ENCODE data around the gene ZFAND3.

Gene ZFAND3

DNA sequence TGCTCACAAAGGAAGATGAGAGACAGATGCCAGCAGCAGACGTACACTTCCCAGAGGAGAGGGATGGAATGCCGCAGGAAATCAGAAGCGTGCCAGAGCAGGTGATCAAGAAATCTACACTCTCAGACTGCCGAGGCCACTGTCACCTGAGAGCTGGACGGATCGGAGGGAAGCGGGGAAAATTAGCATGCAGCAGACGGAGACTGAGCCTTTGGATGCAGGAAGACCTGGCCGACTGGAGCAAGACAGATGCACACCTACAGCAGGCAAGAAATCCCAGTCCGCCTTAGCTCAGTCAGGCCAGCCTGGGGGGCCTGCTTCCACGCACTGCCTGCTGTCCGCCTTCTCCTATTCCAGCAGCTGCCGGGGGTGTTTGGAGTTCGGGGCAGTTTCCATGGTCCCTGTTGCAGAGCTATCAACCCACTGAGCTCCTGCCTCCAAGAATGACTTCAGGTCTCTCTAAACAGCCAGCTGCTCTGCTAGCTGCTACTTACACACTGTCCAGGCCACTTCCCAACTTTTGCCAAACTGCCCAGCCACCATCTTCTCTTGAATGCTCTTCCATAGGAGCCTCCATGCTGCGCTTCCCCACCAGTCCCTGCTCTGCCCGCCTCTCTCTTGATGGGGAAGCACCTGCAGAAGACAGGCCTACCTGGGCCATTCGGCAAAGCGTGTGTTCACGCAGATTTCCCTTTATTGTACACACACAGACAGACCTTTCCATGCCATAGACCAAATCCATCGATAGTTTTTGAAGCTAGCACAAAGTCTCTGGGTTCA lies 368.5 kb downstream of the ZFAND3 start:
- DNase-seq: no peak
- no peak for ATAC-seq

DNA sequence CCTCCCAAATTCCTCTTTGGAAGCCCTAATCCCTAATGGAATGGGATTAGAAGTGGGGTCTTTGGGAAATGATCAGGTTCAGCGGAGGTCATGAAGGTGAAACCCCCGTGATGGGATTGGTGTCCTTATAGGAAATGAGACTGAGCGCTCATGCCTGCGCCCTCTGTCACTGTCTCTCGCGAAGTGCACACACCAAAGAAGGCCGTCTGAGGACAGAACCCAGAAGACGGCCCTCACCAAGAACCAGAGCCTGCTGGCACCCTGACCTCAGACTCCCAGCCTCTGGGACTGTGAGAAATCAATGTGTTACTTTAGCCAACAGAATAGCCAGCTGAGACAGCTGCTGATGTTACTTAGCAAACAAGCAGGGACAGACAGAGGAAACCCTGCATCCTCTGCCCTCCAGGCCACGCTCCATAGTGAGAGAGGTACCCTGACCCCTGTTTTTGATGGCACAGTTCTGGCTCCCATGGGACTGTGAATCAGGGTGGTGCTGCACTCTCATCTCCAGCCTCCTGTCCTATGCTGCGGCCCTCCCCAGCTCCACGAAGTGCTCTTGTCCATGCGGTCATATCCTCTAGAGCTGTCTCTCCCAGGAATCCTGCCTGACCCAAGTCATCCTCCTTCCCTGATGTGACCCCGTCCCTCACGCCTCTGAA lies 369.3 kb downstream of the ZFAND3 start:
- ATAC-seq (no peak), DNase-seq (no peak)

DNA sequence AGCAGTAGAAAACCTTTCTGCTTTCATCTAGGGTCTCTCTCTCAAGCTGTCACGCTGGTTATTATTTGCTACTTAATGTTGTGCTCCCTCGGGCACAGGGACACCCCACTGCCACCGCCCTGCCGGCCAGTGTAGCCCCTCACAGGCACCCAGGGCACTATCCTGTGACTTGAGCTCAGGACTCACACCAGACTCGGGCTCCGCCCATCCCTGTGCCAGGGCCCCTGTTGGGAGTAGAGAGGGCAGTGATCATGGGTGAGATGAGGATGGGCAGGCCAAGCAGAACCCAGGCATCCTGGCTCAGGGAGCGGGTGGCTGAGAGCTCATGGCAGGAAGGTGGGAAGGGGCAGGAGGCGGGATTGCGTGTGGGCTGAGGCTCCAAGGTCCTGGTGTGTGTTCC lies 371.9 kb downstream of the ZFAND3 start:
- no peak for ATAC-seq
- no peak for DNase-seq

DNA sequence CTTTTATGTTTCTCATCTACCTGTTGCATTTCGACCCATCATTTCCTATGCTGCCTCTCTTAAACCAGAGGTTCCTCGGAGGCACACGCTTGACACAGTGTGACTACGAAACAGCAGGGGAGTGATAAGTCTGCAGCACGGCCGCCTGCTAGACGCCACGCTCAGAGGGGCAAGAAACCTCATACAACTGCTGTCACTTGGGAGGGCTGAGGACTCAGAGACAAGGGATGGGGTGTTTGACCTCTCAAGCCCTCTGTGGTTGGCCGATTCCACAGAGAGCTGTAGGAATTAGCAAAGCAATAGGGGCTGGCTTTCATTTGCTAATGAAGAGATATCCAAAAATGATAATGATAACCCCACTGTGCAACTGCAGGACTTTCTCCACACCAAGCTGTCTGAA lies 372.5 kb downstream of the ZFAND3 start:
- ATAC-seq: no peak

DNA sequence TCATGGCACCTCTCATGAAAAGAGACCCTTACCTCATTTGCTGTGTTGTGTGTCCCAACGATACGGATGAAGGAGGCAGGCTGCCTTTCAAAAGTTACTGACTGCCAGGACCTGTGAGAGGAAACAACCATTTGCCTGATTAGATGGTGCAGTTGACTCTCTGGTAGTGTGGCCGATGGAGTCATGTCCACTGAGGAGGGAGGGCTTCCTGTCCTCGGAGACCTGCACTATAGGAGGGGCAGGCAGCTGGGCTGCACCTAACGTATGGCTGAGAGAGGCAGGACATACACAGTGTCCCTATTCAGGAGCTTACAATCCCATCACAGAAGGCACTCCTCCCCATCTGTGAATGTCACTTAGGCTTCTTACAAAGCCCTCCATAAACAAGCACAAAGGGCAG lies 373.0 kb downstream of the ZFAND3 start:
- ATAC-seq (no peak), DNase-seq (no peak)

More for the DNA sequence above, 372.5 kb downstream of the ZFAND3 start:
- DNase-seq: no peak

DNA sequence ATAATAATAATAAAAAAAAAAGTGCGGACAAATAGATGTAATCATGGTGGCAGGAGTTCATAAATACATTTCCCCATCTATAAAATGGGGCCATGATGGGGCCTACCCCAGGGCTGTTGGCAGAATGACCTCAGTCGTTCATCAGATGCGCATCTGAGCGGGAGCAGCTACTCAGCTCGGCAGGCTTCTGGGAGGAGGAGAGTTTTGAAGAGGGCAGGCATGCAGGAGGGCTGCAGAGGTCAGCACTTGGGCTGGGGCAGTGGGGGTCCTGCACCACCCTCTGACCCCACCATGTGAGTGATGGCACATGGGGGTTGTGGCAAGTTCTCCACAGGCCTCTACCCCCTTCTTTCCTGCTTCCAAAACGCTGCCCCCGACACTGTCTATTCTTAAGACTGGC lies 373.5 kb downstream of the ZFAND3 start:
- DNase-seq (no peak), ATAC-seq (no peak)

DNA sequence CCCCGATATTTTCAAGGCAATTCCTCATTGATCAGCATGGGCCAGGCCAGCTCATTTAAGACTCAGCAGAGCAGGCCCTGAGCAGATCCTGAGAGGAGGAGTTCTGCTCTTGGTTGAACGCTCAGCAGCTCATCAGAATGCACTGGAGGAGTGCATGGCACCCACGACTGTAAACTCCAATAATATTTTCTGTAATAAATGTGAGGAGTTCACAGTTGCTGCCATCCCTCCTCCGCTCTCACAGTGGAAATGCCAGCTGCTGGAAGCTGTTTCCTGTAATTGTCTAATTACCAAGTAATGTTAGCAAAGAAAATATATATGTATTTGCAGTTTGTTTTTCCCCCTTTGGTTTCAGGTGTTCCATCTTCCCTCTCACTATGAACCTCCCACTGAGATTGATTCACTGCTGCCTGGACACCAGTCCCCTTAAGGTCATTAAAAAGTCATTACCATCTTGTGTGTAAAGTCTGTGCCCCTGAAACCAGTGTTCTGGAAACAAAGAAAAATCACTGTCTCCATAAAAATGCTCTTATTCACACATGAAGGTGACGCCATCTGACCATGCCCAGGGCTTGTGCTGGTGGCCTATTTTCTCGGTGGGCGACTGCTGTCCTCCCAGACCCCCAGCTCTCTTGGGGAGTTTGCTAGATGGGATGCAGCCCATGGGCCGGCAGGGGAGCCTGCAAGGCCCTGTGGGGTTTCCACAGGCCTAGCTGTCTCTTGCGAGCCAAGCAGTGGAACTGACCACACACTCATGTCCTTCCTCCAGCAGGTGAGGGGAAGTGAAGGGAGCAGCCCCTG lies 374.2 kb downstream of the ZFAND3 start:
- no peak for ATAC-seq

DNA sequence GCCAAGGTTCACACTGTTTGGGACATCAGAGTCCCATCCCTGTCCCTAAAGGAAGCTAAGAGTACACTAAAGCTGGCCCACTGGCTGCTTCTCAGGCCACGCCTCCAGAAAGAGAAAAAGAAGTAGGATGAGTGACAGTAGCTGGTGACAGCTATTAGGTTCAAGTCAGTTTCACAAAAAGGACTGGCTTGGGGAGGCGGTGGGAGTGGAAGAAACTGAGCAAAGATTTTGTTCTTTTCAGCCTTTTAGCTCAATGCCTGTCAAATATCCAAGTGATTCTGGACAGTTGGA lies 374.7 kb downstream of the ZFAND3 start:
- DNase-seq (no peak), ATAC-seq (no peak)

More for the DNA sequence above, 374.2 kb downstream of the ZFAND3 start:
- DNase-seq: no peak

DNA sequence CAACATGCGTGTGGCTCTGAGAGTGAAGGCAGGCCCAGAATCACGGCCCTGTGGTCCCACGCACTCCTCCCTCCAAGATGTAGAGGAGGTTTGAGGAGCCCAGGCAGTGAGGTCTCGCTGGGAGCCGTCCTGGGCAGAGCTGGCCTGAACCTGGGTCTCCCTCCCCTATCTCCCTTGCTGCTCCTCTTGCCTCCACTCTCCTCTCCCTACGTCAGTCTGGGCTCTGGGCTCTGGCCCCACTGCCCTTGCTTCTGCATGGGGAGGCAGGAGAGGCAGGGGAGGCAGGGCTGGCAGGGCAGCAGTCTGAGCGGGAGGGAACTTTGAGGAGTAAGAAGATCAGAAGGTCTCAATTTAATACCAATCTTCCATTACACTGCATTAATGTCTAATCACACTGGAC lies 375.1 kb downstream of the ZFAND3 start:
- DNase-seq (no peak), ATAC-seq (no peak)

DNA sequence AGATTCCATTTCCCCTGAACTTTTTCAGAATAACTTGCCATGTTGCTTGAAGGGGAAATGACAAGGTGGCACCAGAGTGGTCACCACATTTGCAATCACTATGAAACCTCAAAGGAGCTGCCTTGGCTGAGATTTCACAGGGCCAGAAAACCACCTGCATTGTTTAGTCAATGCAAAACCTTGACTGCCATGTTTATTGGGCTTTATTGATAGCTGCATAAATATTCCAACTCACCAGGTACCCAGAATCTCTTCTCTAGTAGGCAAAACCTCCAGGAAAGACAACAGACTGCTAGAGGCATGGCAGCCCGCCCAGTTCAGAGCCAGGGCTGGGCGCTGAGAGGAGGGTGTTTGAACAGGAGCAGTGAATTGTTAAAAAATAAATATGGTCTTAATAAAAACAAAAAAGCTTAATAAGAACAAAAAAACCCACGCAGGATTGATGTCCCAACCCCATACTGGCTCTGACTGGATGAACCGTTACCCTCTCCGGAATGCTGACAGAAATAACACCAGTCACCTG lies 375.6 kb downstream of the ZFAND3 start:
- ATAC-seq (no peak), DNase-seq (no peak)

DNA sequence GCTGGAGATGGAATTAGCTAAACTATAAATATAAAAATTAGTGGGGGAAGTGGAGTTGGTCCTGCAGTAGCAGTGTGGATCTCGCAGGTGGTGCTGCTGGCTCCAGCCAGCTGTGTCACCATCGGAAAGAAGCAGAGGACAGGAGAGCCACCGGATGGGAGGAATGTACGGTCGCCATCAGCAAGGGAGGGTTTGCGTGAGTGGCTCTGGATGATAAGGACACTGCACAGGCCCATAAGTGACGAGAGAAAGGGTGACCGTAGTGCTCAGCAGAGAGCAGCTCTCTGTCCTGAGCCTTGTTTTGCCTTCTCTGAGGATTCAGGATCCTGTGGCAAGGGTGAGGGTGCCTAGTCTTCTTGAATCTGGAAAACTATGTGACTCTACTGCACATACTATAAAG lies 378.7 kb downstream of the ZFAND3 start:
- no peak for ATAC-seq
- no peak for DNase-seq

Measured in stimulated activated naive CD8-positive, alpha-beta T cell treated with anti-CD3 and anti-CD28 coated beads, Interleukin-15, Interleukin-2, amounts not matched to agents 100 U/mL and 50 U/mL, for 24 hours (primary cell).